Gastrocnemius medialis (tissue), 4 donors: Measurements from ENCODE around the gene DISC1.

ENCODE experiments used
- POLR2A ChIP-seq, 2 donors: fragments of 450-650 bp; IDR thresholded peaks; one replicate each; pipeline ENCODE4 v1.6.1; 2017; ENCODE audit warnings: antibody characterized with exemption in 2 of 2, mild to moderate bottlenecking in 2 of 2, moderate library complexity in 2 of 2
- TF ChIP-seq, protein P1 (sequence below), 5 experiments: fragments of 450-650 bp in 3 of 5; fragments of 200-600 bp in 2 of 5; sonication (generic) in 2 of 5; IDR thresholded peaks in 4 of 5; conservative IDR thresholded peaks in 1 of 5; 1 replicate in 4 of 5; 2 replicates in 1 of 5; pipeline ENCODE4 v1.5.1; 2016 to 2019; ENCODE audit warnings: antibody characterized with exemption in 5 of 5, mild to moderate bottlenecking in 3 of 5, moderate library complexity in 3 of 5

DNA sequence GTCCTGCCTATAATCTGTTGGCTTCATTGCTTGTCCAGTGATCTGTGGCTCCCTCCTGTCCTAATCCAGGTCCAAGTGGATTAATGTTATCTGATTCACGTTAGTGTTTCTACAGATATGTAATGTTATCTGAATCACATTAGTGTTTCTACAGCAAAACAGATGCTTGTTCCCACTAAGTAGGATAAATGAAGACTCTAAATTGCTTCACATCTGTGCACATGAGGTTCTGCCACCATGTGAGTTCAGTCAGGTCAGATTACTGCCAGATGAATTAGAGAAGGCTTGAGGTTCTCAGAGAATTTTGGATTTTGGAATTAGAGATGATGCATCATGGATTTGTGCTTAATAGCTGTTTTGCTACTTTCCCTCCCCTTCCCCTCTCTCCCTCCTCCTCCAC is 13.2 kb downstream of the DISC1 start:
- no peak for TF ChIP-seq POLR2A (IDR thresholded peaks at IDR 0.05)
- TF ChIP-seq, protein P1, sequence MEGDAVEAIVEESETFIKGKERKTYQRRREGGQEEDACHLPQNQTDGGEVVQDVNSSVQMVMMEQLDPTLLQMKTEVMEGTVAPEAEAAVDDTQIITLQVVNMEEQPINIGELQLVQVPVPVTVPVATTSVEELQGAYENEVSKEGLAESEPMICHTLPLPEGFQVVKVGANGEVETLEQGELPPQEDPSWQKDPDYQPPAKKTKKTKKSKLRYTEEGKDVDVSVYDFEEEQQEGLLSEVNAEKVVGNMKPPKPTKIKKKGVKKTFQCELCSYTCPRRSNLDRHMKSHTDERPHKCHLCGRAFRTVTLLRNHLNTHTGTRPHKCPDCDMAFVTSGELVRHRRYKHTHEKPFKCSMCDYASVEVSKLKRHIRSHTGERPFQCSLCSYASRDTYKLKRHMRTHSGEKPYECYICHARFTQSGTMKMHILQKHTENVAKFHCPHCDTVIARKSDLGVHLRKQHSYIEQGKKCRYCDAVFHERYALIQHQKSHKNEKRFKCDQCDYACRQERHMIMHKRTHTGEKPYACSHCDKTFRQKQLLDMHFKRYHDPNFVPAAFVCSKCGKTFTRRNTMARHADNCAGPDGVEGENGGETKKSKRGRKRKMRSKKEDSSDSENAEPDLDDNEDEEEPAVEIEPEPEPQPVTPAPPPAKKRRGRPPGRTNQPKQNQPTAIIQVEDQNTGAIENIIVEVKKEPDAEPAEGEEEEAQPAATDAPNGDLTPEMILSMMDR (IDR thresholded peaks at IDR 0.05 in 4 of 5, conservative IDR thresholded peaks at IDR 0.05 in 1 of 5) = no peak
